A673 (cell line): ENCODE measurements around the gene PCDHA3.

Experiments used
- EZH2 ChIP-seq: fragments of 200-600 bp; sonication (generic); IDR thresholded peaks from 2 replicates; pipeline ENCODE4 v1.6.1; 2017; ENCODE audit warnings: borderline replicate concordance, low read depth, mild to moderate bottlenecking, mixed read lengths, antibody characterized with exemption, low read length; ENCODE audit not compliant: poor library complexity, severe bottlenecking
- TF ChIP-seq, protein P1 (sequence below): fragments of 300-800, 200-600 bp; sonication (generic); conservative IDR thresholded peaks from 2 replicates; pipeline ENCODE4 v1.5.1; 2017; ENCODE audit warnings: low read depth, mild to moderate bottlenecking, antibody characterized with exemption, low read length, moderate library complexity, mixed read lengths

DNA sequence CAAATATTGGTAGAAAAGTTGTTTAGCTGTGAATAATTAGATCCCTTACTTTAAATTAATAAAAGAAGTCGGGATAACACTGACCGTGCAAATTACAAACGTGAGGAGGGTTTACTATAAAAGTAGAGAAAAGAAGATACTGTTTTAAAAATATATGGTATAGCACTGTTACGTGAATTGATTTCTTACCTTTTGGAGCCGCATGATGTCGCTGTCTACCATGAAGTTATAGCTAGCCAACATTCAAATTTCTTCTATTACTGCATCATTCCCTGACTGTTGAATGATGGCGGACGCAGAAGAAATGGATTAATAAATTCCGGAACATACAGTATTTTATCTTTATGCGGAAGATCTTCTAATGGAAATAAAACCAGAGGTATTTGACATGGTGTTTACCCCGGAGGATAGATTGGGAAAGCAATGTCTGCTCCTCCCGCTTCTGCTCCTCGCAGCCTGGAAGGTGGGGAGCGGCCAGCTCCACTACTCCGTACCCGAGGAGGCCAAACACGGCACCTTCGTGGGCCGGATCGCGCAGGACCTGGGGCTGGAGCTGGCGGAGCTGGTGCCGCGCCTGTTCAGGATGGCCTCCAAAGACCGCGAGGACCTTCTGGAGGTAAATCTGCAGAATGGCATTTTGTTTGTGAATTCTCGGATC, 27.0 kb downstream of the PCDHA3 start, which contains the start of gene PCDHA6:
- TF ChIP-seq, protein P1, sequence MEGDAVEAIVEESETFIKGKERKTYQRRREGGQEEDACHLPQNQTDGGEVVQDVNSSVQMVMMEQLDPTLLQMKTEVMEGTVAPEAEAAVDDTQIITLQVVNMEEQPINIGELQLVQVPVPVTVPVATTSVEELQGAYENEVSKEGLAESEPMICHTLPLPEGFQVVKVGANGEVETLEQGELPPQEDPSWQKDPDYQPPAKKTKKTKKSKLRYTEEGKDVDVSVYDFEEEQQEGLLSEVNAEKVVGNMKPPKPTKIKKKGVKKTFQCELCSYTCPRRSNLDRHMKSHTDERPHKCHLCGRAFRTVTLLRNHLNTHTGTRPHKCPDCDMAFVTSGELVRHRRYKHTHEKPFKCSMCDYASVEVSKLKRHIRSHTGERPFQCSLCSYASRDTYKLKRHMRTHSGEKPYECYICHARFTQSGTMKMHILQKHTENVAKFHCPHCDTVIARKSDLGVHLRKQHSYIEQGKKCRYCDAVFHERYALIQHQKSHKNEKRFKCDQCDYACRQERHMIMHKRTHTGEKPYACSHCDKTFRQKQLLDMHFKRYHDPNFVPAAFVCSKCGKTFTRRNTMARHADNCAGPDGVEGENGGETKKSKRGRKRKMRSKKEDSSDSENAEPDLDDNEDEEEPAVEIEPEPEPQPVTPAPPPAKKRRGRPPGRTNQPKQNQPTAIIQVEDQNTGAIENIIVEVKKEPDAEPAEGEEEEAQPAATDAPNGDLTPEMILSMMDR = peak; percentile 70
- TF ChIP-seq EZH2 = no peak
